ENCODE results near the gene OSBPL6.

Gene OSBPL6

GRCh38 chr2:178241844-178242551 lies 47.7 kb downstream of the OSBPL6 start:
- POLR2A ChIA-PET: no interaction called here
- peak; percentile 63; the same call in 1 of the 2 replicates for TF ChIP-seq ZNF660 (tag by site-specific recombination; IDR thresholded peaks at IDR 0.05)
- TF ChIP-seq GFI1B (tag by site-specific recombination; IDR thresholded peaks at IDR 0.05): 0 out of 2 replicates have a peak, but pooled peaks have one; percentile 5
- TF ChIP-seq REPIN1 (tag by site-specific recombination; IDR thresholded peaks at IDR 0.05; ENCODE audit: low read depth): no peak
- 0 out of 2 replicates have a peak, but pooled peaks have one; percentile 22 for TF ChIP-seq ZSCAN23 (tag by site-specific recombination; IDR thresholded peaks at IDR 0.05)
- peak; percentile 99 for TF ChIP-seq ATF2 (tag by site-specific recombination; IDR thresholded peaks at IDR 0.05; ENCODE audit: low read depth)
- TF ChIP-seq KLF10 (tag by site-specific recombination; IDR thresholded peaks at IDR 0.05): no peak
- no peak for TF ChIP-seq ZBTB8A (tag by site-specific recombination; IDR thresholded peaks at IDR 0.05)
- no peak for TF ChIP-seq ZNF610 (tag by site-specific recombination; IDR thresholded peaks at IDR 0.05; ENCODE audit: borderline replicate concordance)
- TF ChIP-seq TCF7L2 (IDR thresholded peaks at IDR 0.05; ENCODE audit: borderline replicate concordance, low read depth, low read length): no peak
- TF ChIP-seq SP3 (tag by site-specific recombination; IDR thresholded peaks at IDR 0.05): no peak; the same call in 1 of the 2 replicates
- no peak for TF ChIP-seq GLIS2 (tag by site-specific recombination; IDR thresholded peaks at IDR 0.05)
- no peak for TF ChIP-seq SCRT1 (tag by site-specific recombination; IDR thresholded peaks at IDR 0.05; ENCODE audit: borderline replicate concordance)
- no peak for TF ChIP-seq ZNF707 (tag by site-specific recombination; IDR thresholded peaks at IDR 0.05)
- no peak for TF ChIP-seq ZNF843 (tag by site-specific recombination; IDR thresholded peaks at IDR 0.05)
- no peak for TF ChIP-seq ZNF580 (tag by site-specific recombination; IDR thresholded peaks at IDR 0.05)
- TF ChIP-seq KLF1 (tag by site-specific recombination; IDR thresholded peaks at IDR 0.05): no peak
- no peak for TF ChIP-seq ZNF670 (tag by site-specific recombination; IDR thresholded peaks at IDR 0.05; ENCODE audit: low read depth)
- 0 out of 2 replicates have a peak, but pooled peaks have one; percentile 38 for TF ChIP-seq ZSCAN30 (tag by site-specific recombination; IDR thresholded peaks at IDR 0.05)
- no peak for TF ChIP-seq ZNF549 (tag by site-specific recombination; IDR thresholded peaks at IDR 0.05)
- TF ChIP-seq PATZ1 (tag by site-specific recombination; IDR thresholded peaks at IDR 0.05): 0 out of 2 replicates have a peak, but pooled peaks have one; percentile 48
- TF ChIP-seq ZNF266 (tag by site-specific recombination; IDR thresholded peaks at IDR 0.05; ENCODE audit: low read depth): no peak
- no peak for TF ChIP-seq ZNF837 (tag by site-specific recombination; IDR thresholded peaks at IDR 0.05)
- TF ChIP-seq ZNF785 (tag by site-specific recombination; IDR thresholded peaks at IDR 0.05): no peak
- TF ChIP-seq ZNF561 (tag by site-specific recombination; IDR thresholded peaks at IDR 0.05; ENCODE audit: borderline replicate concordance): no peak
- no peak for TF ChIP-seq ZNF664 (tag by site-specific recombination; IDR thresholded peaks at IDR 0.05)
- no peak for TF ChIP-seq HOXD13 (CRISPR knock-in tag; IDR thresholded peaks at IDR 0.05; ENCODE audit: borderline replicate concordance)
- TF ChIP-seq ZNF830 (tag by site-specific recombination; IDR thresholded peaks at IDR 0.05; ENCODE audit: low read depth): no peak
- no peak for TF ChIP-seq ZNF292 (tag by site-specific recombination; IDR thresholded peaks at IDR 0.05; ENCODE audit: borderline replicate concordance, low read depth)
- no peak for TF ChIP-seq RBAK (tag by site-specific recombination; IDR thresholded peaks at IDR 0.05)
- no peak for TF ChIP-seq ZSCAN16 (tag by site-specific recombination; IDR thresholded peaks at IDR 0.05)
- no peak for TF ChIP-seq ZNF10 (tag by site-specific recombination; IDR thresholded peaks at IDR 0.05)
- no peak for TF ChIP-seq ZNF791 (tag by site-specific recombination; IDR thresholded peaks at IDR 0.05)
- peak; percentile 72 for TF ChIP-seq ZBTB17 (tag by site-specific recombination; IDR thresholded peaks at IDR 0.05)
- no peak for TF ChIP-seq ZNF23 (tag by site-specific recombination; IDR thresholded peaks at IDR 0.05; ENCODE audit: borderline replicate concordance)
- TF ChIP-seq ZNF398 (tag by site-specific recombination; IDR thresholded peaks at IDR 0.05): peak; percentile 37; the same call in 1 of the 2 replicates

More at GRCh38 chr2:178241844-178242551, 47.7 kb downstream of the OSBPL6 start:
- no peaks in the 10 kb centered on the region for H3K9me3 ChIP-seq (ENCODE audit: control insufficient read depth, insufficient read depth, low read depth, low read length)
- CTCF ChIA-PET: interaction anchor here (0.6 kb wide), 1 partner anchor 161 kb away, joined by 4 read pairs; no protein-coding TSS in a partner anchor
- no peak overlapping the region for H3K27ac ChIP-seq (ENCODE audit: extremely low read depth, low read depth, low read length)
- H3K36me3 ChIP-seq (ENCODE audit: control insufficient read depth in 2 of 2, insufficient read depth in 1 of 2, low read length in 2 of 2): no peaks in the 10 kb centered on the region
- peaks cover 5% of the 10 kb centered on the region for H3K4me1 ChIP-seq (ENCODE audit: control insufficient read depth, insufficient read depth, low read length)
- no peak overlapping the region for H3K4me3 ChIP-seq (ENCODE audit: low read depth, low read length)

Measured in HEK293 (cell line).